Non-pigmented ciliary epithelial cell (primary cell): Measurements from ENCODE around the gene PPIE.

Source experiments
- DNase-seq: peaks from one replicate; pipeline ENCODE4 v3.0.0-alpha.2; 2010; ENCODE audit warnings: low read depth

The PPIE gene

GRCh38 chr1:39808784-39809517 is 70.3 kb downstream of the PPIE start:
- no peak for DNase-seq

- DNase-seq, result no peak
These were observed 74.2 kb downstream of the PPIE start for GRCh38 chr1:39812913-39813312.
